Measurements from ENCODE around the gene HDAC2. TPM values are rescaled to one million over a fixed set of nuclear protein-coding genes. Genes with fewer than 3 reads are reported as not detected.

The HDAC2 gene
- total and polyA plus RNA-seq, 2 experiments from 2014 or later, result 343 to 355 TPM

DNA sequence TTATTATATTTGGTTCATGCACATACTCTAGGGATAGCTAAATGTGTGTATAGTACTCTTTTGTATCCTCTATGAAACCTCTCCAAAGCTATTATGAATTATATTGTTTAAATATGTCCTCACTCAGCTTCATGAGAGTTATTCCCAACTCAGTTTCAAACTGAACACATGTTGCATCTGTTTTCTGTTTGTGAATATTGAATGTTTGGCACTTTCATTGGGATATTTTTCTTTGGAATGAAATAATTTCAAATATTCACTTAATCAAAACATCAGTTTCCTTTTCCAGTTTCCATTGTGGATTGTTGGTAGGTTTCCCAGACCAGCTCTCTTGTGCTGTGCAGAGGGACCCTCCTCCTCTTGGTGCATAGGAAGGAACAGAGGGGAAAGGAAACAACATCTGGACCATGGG, 46.6 kb downstream of the HDAC2 start:
- H3K36me3 Mint-ChIP-seq (ENCODE audit: low read depth), result peaks cover 2% of the 10 kb centered on the region; the same call in 2 of the 3 replicates
- Histone ChIP-seq H3K27me3 (ENCODE audit: insufficient read depth) (no peaks in the 10 kb centered on the region), H2AFZ (no peak overlapping the region), H3K4me2 (no peak overlapping the region), H3K4me3 (no peak overlapping the region), H3K27ac (ENCODE audit: low read depth) (no peak overlapping the region), H4K20me1 (replicated peaks; ENCODE audit: insufficient read depth) (no peaks in the 10 kb centered on the region; the same call in 1 of the 2 replicates), H3K4me1 (ENCODE audit: insufficient read depth) (no peaks in the 10 kb centered on the region), H3K36me3 (ENCODE audit: insufficient read depth) (no peaks in the 10 kb centered on the region), H3K9me2 (ENCODE audit: insufficient read depth) (no peaks in the 10 kb centered on the region), H3K79me2 (replicated peaks; ENCODE audit: insufficient read depth) (no peaks in the 10 kb centered on the region), H3F3A (replicated peaks; ENCODE audit: low read depth) (no peaks in the 10 kb centered on the region)
- ATAC-seq, result no peak
- H3K4me1 Mint-ChIP-seq, result no peaks in the 10 kb centered on the region
- H3K27ac Mint-ChIP-seq, result no peak overlapping the region
- H3K27me3 Mint-ChIP-seq (ENCODE audit: insufficient read depth, low read depth, poor library complexity), result no peaks in the 10 kb centered on the region
- no peak for DNase-seq (ENCODE audit: low spot score)
- H3K4me3 Mint-ChIP-seq, result no peak overlapping the region
- TF ChIP-seq NANOG (IDR thresholded peaks at IDR 0.05; ENCODE audit: borderline replicate concordance) (no peak), CREB1 (CRISPR knock-in tag; IDR thresholded peaks at IDR 0.05; ENCODE audit: low read depth) (no peak), ZNF331 (CRISPR knock-in tag; IDR thresholded peaks at IDR 0.05; ENCODE audit: low read depth) (no peak), STAT1 (IDR thresholded peaks at IDR 0.05; ENCODE audit: unreplicated experiment) (no peak), POLR2AphosphoS5 (IDR thresholded peaks at IDR 0.05; ENCODE audit: low read depth) (no peak), EZH2 (IDR thresholded peaks at IDR 0.05; ENCODE audit: low read depth, unreplicated experiment) (no peak), JUNB (IDR thresholded peaks at IDR 0.05; ENCODE audit: unreplicated experiment) (no peak), EZH2phosphoT487 (IDR thresholded peaks at IDR 0.05; ENCODE audit: unreplicated experiment) (no peak), ZNF114 (CRISPR knock-in tag; IDR thresholded peaks at IDR 0.05) (no peak)
- TF ChIP-seq, protein P1, sequence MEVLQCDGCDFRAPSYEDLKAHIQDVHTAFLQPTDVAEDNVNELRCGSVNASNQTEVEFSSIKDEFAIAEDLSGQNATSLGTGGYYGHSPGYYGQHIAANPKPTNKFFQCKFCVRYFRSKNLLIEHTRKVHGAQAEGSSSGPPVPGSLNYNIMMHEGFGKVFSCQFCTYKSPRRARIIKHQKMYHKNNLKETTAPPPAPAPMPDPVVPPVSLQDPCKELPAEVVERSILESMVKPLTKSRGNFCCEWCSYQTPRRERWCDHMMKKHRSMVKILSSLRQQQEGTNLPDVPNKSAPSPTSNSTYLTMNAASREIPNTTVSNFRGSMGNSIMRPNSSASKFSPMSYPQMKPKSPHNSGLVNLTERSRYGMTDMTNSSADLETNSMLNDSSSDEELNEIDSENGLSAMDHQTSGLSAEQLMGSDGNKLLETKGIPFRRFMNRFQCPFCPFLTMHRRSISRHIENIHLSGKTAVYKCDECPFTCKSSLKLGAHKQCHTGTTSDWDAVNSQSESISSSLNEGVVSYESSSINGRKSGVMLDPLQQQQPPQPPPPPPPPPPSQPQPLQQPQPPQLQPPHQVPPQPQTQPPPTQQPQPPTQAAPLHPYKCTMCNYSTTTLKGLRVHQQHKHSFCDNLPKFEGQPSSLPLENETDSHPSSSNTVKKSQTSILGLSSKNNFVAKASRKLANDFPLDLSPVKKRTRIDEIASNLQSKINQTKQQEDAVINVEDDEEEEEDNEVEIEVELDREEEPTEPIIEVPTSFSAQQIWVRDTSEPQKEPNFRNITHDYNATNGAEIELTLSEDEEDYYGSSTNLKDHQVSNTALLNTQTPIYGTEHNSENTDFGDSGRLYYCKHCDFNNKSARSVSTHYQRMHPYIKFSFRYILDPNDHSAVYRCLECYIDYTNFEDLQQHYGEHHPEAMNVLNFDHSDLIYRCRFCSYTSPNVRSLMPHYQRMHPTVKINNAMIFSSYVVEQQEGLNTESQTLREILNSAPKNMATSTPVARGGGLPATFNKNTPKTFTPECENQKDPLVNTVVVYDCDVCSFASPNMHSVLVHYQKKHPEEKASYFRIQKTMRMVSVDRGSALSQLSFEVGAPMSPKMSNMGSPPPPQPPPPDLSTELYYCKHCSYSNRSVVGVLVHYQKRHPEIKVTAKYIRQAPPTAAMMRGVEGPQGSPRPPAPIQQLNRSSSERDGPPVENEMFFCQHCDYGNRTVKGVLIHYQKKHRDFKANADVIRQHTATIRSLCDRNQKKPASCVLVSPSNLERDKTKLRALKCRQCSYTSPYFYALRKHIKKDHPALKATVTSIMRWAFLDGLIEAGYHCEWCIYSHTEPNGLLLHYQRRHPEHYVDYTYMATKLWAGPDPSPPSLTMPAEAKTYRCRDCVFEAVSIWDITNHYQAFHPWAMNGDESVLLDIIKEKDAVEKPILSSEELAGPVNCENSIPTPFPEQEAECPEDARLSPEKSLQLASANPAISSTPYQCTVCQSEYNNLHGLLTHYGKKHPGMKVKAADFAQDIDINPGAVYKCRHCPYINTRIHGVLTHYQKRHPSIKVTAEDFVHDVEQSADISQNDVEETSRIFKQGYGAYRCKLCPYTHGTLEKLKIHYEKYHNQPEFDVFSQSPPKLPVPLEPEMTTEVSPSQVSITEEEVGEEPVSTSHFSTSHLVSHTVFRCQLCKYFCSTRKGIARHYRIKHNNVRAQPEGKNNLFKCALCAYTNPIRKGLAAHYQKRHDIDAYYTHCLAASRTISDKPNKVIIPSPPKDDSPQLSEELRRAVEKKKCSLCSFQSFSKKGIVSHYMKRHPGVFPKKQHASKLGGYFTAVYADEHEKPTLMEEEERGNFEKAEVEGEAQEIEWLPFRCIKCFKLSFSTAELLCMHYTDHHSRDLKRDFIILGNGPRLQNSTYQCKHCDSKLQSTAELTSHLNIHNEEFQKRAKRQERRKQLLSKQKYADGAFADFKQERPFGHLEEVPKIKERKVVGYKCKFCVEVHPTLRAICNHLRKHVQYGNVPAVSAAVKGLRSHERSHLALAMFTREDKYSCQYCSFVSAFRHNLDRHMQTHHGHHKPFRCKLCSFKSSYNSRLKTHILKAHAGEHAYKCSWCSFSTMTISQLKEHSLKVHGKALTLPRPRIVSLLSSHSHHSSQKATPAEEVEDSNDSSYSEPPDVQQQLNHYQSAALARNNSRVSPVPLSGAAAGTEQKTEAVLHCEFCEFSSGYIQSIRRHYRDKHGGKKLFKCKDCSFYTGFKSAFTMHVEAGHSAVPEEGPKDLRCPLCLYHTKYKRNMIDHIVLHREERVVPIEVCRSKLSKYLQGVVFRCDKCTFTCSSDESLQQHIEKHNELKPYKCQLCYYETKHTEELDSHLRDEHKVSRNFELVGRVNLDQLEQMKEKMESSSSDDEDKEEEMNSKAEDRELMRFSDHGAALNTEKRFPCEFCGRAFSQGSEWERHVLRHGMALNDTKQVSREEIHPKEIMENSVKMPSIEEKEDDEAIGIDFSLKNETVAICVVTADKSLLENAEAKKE (CRISPR knock-in tag; IDR thresholded peaks at IDR 0.05), result no peak
- TF ChIP-seq, protein P2, sequence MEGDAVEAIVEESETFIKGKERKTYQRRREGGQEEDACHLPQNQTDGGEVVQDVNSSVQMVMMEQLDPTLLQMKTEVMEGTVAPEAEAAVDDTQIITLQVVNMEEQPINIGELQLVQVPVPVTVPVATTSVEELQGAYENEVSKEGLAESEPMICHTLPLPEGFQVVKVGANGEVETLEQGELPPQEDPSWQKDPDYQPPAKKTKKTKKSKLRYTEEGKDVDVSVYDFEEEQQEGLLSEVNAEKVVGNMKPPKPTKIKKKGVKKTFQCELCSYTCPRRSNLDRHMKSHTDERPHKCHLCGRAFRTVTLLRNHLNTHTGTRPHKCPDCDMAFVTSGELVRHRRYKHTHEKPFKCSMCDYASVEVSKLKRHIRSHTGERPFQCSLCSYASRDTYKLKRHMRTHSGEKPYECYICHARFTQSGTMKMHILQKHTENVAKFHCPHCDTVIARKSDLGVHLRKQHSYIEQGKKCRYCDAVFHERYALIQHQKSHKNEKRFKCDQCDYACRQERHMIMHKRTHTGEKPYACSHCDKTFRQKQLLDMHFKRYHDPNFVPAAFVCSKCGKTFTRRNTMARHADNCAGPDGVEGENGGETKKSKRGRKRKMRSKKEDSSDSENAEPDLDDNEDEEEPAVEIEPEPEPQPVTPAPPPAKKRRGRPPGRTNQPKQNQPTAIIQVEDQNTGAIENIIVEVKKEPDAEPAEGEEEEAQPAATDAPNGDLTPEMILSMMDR (conservative IDR thresholded peaks at IDR 0.05; ENCODE audit: low read depth in 2 of 2), result no peak
- TF ChIP-seq, protein P3, sequence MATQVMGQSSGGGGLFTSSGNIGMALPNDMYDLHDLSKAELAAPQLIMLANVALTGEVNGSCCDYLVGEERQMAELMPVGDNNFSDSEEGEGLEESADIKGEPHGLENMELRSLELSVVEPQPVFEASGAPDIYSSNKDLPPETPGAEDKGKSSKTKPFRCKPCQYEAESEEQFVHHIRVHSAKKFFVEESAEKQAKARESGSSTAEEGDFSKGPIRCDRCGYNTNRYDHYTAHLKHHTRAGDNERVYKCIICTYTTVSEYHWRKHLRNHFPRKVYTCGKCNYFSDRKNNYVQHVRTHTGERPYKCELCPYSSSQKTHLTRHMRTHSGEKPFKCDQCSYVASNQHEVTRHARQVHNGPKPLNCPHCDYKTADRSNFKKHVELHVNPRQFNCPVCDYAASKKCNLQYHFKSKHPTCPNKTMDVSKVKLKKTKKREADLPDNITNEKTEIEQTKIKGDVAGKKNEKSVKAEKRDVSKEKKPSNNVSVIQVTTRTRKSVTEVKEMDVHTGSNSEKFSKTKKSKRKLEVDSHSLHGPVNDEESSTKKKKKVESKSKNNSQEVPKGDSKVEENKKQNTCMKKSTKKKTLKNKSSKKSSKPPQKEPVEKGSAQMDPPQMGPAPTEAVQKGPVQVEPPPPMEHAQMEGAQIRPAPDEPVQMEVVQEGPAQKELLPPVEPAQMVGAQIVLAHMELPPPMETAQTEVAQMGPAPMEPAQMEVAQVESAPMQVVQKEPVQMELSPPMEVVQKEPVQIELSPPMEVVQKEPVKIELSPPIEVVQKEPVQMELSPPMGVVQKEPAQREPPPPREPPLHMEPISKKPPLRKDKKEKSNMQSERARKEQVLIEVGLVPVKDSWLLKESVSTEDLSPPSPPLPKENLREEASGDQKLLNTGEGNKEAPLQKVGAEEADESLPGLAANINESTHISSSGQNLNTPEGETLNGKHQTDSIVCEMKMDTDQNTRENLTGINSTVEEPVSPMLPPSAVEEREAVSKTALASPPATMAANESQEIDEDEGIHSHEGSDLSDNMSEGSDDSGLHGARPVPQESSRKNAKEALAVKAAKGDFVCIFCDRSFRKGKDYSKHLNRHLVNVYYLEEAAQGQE (IDR thresholded peaks at IDR 0.05; ENCODE audit: unreplicated experiment), result no peak
- TF ChIP-seq, protein P4, sequence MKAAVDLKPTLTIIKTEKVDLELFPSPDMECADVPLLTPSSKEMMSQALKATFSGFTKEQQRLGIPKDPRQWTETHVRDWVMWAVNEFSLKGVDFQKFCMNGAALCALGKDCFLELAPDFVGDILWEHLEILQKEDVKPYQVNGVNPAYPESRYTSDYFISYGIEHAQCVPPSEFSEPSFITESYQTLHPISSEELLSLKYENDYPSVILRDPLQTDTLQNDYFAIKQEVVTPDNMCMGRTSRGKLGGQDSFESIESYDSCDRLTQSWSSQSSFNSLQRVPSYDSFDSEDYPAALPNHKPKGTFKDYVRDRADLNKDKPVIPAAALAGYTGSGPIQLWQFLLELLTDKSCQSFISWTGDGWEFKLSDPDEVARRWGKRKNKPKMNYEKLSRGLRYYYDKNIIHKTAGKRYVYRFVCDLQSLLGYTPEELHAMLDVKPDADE (IDR thresholded peaks at IDR 0.05), result no peak
- peaks cover 5% of the 10 kb centered on the region for H3K9me3 Mint-ChIP-seq
